SKM-1 treated with dmso at 0.1 percent for 144 hours (cell line): ENCODE data around the gene NHERF2.

Experiments used
- DNase-seq: peaks from one replicate; lab custom pipeline; 2025; ENCODE audit not compliant: unreplicated experiment; lab: John Stamatoyannopoulos, UW

The NHERF2 gene

DNA sequence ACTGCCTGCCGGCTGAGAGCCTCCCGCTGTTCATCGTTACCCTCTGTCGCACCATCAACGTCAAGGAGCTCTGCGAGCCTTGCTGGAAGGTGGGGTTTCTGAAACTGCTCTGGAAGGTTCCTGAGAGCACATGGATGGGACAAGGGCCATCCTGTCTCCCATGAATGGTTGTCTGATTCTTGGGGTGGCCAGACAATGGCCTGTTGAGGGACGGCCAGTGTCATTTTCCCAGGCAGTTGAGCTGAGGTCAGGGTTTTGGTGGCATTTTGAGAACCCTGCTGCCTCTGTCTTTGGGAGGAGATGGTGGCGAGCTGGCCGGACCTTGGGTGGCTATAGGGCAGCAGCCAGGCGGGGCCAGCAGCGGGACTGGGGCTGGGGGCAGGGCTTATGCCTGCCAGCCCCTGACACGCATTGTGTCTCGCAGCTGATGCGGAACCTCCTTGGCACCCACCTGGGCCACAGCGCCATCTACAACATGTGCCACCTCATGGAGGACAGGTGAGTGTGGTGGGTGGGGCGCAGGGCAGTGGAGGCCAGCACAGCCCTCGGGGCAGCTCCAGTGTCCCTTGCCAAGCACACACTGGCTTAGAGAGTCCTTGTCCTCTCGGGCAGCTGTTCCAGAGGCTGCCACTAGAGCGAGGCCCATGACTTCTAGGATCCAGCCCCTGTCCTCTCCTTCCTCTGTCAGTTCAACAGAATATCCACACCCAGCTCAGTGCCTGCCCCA lies 30.1 kb downstream of the NHERF2 start:
- no peak for DNase-seq

DNA sequence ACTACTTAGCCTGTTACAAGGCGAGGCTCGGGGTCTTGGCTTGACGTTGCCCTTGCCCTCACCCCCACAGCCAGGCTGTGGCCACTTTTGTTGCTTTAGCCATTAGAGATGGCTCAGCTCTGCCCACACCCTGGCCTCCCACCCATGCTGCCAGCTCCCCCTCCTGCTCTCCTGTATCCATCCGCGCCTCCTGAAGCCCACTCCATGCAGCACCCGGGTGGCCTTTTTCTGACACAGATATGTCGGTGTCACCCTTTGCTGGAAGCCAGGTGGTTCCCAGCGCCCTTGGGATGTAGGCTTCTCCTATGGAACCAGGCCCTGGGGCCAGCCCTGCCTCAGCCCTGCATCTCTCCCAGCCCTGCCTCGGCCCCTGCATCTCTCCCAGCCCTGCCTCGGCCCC lies 30.7 kb downstream of the NHERF2 start:
- no peak for DNase-seq

GRCh38 chr16:2058420-2058819 lies 31.7 kb downstream of the NHERF2 start:
- no peak for DNase-seq

GRCh38 chr16:2058872-2059271 lies 32.2 kb downstream of the NHERF2 start:
- no peak for DNase-seq

- no peak for DNase-seq
These were observed 33.6 kb downstream of the NHERF2 start for GRCh38 chr16:2060346-2060745.

GRCh38 chr16:2061023-2061422 lies 34.3 kb downstream of the NHERF2 start:
- DNase-seq = no peak

DNA sequence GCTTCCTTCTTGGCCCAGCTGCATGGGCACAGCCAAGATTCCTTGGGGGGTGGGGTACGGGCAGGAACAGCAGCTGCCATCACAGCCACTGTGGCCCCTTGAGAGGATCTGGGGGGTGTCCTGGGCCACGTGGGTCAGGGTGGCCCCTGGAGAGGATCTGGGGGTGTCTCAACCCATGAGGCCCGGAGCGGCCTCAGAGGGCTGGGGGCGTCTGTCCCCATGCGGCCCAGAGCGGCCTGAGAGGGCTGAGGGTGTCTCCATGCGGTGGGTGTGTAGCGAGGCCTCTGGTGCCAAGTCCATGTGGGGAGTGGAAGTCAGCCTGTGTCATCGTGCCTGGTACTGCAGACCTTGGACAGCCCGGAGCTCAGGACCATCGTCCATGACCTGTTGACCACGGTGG lies 34.8 kb downstream of the NHERF2 start:
- DNase-seq = no peak

DNA sequence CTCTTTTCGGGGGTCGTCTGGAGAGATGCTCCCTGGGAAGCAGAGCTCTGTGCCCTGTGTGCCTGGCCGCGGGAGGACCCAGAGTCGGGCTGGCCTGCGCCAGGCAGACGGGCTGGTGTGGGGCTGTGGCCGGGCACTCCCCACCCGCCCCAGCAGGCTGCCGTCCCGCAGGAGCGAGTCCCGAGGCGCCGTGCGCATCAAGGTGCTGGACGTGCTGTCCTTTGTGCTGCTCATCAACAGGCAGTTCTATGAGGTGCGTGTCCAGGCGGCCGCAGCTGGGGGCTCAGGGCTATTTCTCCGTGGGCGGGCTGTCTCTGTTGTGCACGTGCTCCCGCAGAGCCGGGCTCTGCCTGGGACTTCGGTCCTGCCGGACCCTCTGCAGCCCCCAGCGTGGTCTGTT lies 36.1 kb downstream of the NHERF2 start:
- no peak for DNase-seq

DNA sequence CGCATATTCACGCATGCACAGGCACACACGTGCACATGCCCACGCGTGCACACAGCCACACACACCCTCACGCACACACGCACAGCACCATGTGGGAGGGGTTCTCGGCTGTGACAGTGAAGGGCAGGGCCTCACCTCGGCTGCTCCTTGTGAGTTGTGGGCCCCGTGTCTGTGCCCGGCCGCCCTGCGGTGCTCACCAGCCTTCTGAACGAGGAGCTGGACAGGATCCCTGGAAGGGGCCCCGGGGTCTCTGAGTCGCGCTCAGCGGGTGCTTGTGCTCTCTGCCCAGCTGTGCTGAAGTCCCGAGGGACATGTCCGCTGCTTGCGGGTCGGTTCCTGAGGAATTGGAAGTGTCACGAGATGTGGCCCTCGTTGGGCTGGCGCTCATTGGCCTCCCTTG lies 37.2 kb downstream of the NHERF2 start:
- DNase-seq = no peak

DNA sequence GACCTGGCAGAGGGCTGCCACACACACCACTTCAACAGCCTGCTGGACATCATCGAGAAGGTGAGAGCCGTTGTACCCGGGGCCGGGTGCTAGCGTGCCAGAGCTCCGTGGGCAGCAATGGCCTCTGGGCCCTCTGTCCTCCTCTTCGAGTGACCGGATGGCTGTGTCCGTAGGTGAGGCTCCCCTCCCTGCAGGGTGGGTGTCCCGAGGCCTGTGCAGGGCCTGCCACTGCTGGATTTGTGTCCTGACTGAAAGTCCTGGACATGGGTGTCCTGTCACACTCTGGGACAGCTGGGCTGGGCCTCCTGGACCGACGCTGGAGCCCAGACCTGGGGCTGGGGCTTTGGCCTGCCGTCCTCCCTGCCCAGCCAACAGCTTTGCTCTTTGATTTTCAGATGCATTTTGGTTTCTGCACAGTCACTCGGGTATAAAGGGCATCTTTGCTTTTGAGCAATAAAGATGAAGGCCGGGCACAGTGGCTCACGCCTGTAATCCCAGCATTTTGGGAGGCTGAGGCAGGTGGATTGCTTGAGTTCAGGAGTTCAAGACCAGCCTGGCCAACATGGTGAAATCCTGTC lies 37.8 kb downstream of the NHERF2 start:
- DNase-seq = no peak

DNA sequence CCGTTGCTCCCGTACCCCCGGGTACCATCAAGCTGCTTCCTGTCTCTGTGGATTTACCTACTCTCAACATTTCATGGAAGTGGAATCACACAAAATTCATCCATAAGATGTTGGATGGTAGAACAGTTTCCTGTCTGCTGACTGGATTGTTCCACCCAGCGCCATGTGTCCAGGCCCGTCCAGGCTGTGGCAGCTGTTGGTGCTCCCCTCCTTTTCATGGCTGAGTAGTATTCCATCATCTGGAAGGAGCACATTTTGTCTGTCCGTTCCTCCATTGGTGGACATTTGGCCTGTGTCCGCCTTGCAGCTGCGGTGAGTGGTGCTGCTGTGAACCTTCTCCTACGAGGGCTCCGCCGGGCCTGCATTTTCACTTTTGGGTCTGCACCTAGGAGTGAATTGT lies 39.4 kb downstream of the NHERF2 start:
- DNase-seq = no peak

DNA sequence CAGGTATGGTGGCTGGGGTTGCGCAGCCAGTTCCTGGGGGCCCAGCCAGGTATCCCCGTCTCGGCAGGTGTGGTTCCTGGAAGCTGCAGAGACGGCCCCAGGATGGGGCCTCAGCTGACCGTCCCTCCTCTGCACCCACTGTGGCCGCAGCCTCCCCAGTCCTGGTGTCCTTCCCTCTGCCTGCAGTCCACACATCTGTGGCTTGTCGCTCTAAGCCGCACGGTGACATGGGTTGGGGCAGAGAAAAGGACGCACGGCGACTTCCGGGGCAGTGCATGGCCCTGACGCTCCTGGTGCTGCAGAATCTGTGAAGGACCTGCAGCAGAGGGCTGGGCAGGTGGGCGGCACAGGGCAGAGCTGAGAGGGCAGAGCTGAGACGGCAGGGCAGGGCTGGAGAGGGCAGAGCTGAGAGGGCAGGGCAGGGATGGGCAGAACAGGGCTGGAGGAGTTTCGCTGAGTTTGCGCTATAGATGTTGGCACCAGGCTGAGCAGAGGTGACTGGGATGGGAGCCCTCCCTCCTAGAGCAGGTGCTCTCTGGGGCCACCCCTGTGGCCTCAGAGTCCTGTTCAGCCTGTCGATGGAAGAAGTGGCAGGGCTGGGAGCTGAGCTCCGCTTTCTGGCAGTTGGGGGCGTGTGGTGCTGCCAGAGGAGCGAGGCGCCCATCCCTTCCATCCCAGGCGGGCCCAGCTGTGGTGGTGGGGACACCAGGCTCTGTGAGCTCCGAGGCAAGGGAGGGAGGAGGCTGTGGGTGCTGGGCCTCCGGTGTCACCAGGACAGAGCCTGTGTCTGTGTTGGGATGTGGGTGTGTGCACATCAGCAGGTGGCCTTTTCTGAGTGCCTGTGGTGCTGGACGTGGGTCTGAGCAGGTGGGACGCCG lies 44.1 kb downstream of the NHERF2 start:
- DNase-seq = no peak

- DNase-seq = no peak
These were observed 44.9 kb downstream of the NHERF2 start for GRCh38 chr16:2071454-2072202.

DNA sequence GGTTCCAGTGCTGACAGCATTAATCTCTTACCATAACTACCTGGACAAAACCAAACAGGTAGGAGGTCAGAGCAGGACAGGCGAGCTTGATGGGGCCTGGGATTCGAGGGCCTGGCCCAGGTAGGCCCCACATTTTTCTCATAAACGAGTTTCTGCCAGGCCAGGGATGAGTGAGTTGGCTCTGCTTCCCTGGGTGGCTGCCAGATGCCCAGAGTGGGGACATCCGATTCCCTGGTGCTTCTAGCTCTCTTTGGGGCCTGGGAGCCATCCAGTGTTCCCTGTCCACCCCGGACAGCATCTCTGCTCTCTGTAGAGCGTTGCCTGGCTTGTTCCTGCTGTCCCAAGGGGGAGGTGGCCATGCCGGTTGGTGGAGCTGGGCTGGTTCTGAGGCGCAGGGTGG lies 46.2 kb downstream of the NHERF2 start:
- DNase-seq = no peak

GRCh38 chr16:2074071-2074470 lies 47.4 kb downstream of the NHERF2 start:
- no peak for DNase-seq

- no peak for DNase-seq
These were observed 48.9 kb downstream of the NHERF2 start for GRCh38 chr16:2075631-2076030.

GRCh38 chr16:2076072-2076865 lies 49.6 kb downstream of the NHERF2 start:
- DNase-seq = no peak

DNA sequence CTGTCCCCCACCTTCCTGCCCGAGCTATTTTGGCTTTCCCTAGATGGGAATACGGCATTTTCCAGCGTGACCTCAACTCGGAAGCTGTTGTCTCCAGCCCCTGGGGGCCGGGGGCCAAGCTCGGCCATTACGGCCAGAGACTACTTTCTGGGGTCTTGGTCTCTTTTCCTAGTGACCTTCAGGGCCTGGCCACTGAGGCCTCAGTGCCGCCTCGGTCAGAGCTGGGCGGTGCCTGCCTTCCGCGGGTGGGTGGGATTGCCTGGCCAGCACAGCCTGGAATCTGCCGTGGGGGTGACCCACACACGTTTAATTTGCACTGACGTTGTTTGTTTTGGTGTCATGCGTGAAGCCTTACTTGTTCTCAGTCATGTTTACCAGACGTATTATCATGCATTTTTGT lies 50.3 kb downstream of the NHERF2 start:
- DNase-seq = no peak

- DNase-seq = no peak
These were observed 51.0 kb downstream of the NHERF2 start for GRCh38 chr16:2077696-2078095.

DNA sequence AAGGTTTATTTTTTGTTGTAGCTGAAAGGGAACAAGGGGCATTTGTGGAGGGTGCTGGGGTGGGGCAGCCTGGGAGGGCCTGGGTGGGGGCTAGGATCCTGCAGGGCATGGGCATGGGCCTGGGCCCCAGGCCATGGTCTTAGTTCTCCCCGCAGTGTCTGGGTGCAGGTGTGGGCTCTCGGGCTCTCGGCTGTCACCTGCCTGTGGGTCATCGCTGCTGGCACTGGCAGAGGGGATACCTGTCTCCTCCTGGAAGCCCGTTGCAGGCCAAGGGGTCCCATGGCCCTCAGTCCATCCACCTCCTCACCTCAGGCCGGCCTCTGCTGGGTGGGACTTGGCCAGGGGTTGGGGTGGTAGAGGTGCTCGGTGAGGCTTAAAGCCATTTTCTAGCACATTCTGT lies 51.4 kb downstream of the NHERF2 start:
- no peak for DNase-seq

DNA sequence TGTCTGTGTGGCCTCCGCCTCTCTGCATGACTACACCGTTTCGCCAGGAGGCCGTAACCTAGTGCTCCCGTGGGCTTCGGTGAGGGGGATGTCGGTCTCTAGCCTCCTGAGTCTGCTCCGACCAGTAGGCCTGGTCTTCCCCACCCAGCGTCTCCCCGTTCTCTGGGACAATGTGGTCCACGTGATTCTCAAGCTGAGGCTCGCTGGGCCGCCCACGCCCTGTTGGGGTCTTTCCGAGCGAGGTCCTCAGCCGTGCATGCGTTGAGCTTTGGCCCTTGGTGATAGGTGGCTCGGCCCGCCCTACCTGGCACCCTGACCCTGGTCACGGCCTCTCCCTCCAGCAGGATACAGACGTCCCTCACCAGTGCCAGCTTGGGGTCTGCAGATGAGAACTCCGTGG lies 52.0 kb downstream of the NHERF2 start:
- no peak for DNase-seq
